GM13977 (cell line): ENCODE data around the gene TMEM116.
"Not testable (repeated sequence)": the region's sequence is repeated elsewhere in the genome, so short reads cannot be mapped to it uniquely, and the experiment has no call there.

Source experiments
- DNase-seq: peaks from one replicate; pipeline ENCODE4 v3.0.0; 2012; ENCODE audit warnings: low spot score
- in situ Hi-C: fragments of 300-500 bp; cut with MboI; formaldehyde crosslinking; loops from one replicate; pipeline ENCODE4 v1.12.0; 2022; ENCODE audit warnings: low sequenced_read_pairs, low pct_unique_long_range_greater_than_20kb, mixed read lengths, inconsistent platforms; ENCODE audit not compliant: unreplicated experiment
- TF ChIP-seq, protein P1 (sequence below): IDR thresholded peaks from 2 replicates; pipeline ENCODE4 v1.5.1; 2012; ENCODE audit warnings: mild to moderate bottlenecking, control low read depth; ENCODE audit not compliant: insufficient read depth; ENCODE audit errors: extremely low read depth, missing control alignments

Gene TMEM116

DNA sequence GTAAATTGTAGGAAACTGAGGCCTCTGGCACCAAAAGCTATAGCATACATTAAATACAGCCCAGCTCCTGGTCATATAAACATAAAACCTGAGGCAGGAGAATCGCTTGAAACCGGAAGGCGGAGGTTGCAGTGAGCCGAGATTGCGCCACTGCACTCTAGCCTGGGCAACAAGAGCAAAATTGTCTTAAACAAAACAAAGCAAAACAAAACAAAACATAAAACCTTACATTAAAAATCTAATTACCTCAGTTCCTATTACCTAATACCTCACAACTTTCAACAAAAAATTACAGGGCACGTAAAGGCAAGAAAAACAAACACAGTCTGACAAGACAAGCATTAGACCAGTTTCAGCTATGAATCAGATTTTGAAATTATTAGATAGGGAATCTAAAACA, 36.7 kb downstream of the TMEM116 start:
- in situ Hi-C loops, result no loop called here
- no peak for DNase-seq
- TF ChIP-seq, protein P1, sequence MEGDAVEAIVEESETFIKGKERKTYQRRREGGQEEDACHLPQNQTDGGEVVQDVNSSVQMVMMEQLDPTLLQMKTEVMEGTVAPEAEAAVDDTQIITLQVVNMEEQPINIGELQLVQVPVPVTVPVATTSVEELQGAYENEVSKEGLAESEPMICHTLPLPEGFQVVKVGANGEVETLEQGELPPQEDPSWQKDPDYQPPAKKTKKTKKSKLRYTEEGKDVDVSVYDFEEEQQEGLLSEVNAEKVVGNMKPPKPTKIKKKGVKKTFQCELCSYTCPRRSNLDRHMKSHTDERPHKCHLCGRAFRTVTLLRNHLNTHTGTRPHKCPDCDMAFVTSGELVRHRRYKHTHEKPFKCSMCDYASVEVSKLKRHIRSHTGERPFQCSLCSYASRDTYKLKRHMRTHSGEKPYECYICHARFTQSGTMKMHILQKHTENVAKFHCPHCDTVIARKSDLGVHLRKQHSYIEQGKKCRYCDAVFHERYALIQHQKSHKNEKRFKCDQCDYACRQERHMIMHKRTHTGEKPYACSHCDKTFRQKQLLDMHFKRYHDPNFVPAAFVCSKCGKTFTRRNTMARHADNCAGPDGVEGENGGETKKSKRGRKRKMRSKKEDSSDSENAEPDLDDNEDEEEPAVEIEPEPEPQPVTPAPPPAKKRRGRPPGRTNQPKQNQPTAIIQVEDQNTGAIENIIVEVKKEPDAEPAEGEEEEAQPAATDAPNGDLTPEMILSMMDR, result no peak

DNA sequence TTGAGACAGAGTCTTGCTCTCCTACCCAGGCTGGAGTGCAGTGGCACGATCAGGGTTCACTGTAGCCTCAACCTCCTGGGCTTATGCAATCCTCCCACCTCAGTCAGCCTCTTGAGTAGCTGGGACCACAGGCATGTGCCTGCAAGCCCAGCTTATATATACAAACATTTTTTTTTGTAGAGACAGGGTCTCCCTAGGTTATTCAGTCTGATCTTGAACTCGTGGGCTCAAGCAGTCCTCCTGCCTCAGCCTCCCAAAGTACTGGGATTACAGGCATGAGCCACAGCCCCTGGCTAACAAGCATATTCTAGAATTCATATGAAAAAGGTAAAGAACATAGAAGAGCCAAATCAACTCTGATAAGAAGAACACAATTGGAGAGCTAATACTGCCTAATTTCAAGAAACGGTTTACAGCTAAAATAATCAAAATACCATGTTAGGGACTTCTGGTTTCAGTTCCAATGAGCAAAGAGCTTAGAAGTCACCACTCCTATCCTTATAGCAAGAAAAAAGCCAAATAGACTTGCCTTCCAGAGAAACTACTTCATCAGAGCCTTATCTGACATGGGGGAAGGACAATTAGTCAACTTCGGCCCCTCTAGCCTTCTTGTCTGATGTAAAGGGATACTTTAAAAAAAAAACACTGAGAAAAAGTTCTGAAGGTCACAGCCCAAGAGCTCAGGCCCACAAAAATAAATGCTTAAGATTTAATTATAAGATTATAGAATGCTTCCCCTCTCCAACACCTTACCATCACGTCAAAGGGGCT, 37.6 kb downstream of the TMEM116 start:
- in situ Hi-C loops, result no loop called here
- TF ChIP-seq, protein P1, result no peak
- DNase-seq, result no peak

DNA sequence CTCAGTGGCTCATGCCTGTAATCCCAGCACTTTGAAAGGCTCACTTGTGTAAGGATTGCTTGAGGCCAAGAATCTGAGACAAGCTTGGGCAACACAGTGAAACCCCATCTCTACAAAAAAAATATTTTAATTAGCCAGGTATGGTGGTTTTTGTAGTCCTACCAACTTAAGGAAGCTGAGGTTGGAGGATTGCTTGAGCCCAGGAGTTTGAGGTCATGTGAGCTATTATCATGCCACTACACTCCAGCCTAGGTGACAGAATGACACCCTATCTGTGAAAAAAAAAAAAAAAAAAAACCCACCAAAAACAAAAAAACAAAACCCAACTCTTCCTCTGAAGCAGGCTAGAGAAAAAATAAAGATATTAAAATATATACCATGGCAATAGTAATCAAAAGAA, 41.2 kb downstream of the TMEM116 start:
- no peak for DNase-seq
- in situ Hi-C loops, result no loop called here
- TF ChIP-seq, protein P1, result no peak

DNA sequence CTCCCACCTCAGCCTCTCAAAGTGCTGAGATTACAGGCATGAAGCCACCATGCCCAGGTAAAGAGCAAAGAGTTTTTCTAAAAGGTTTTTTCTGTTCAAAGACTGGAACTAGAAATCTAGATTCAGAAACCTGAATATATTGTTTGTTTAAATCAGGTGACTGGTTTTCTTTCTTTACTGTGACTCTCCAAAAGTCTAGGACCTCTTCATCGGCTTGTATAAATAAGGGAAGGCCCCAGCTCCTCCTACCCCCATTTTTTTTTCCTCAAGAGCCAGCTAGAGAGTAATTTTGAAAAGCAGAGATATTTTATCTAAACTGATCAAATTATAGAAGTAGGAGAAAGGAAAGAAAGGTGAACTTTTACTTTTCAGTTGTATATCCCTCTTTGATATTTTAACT, 48.0 kb downstream of the TMEM116 start:
- in situ Hi-C loops, result no loop called here
- no peak for DNase-seq
- TF ChIP-seq, protein P1, result no peak

DNA sequence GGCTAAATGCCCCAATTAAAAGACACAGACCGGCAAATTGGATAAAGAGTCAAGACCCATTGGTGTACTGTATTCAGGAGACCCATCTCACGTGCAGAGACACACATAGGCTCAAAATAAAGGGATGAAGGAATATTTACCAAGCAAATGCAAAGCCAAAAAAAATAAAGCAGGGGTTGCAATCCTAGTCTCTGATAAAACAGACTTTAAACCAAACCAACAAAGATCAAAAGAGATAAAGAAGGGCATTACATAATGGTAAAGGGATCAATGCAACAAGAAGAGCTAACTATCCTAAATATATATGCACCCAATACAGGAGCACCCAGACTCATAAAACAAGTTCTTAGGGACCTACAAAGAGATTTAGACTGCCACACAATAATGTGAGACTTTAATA, 53.4 kb downstream of the TMEM116 start:
- DNase-seq, result not testable (repeated sequence)
- in situ Hi-C loops, result loop anchor here (10.0 kb wide), 1 partner anchor 45 kb away; no protein-coding TSS in a partner anchor

DNA sequence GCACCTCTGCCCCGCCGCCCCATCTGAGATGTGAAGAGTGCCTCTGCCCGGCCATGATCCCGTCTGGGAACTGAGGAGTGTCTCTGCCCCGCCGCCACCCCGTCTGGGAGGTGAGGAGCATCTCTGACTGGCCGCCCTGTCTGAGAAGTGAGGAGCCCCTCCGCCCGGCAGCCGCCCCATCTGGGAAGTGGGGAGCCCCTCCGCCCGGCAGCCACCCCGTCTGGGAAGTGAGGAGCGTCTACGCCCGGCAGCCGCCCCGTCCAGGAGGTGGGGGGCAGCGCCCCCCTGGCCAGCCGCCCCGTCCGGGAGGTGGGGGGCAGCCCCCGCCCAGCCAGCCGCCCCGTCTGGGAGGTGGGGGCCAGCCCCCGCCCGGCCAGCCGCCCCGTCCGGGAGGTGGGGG, 55.7 kb downstream of the TMEM116 start:
- in situ Hi-C loops, result loop anchor here (10.0 kb wide), 1 partner anchor 48 kb away; no protein-coding TSS in a partner anchor
- DNase-seq, result not testable (repeated sequence)

DNA sequence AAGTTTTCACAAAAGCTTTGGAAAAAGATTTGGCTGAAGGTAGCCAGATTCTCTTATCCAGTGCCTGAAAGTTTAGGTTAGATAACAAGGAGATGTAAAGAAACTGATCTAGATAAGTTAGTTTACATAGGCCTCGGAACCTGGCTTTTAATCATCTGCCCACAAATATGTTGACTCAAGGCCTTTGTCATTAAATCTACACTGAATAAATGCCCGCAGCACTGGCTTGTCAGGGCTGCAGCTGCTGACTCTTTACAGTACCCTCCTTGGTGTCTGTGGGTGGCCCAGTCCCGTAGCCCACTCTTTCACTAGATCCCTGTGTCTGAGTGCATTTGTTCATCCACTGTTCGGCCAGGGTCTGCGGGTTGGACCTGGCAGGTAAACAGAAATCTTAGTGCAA, 58.0 kb downstream of the TMEM116 start:
- in situ Hi-C loops, result loop anchor here (10.0 kb wide), 1 partner anchor 50 kb away; no protein-coding TSS in a partner anchor
- no peak for DNase-seq
- TF ChIP-seq, protein P1, result no peak
